Stimulated activated CD4-positive, alpha-beta T cell treated with anti-CD3 and anti-CD28 coated beads, Interleukin-15, amount 100 ng/mL, for 1 hour (primary cell): ENCODE results near the gene PPIF.

Source experiments
- DNase-seq, 2 donors: peaks; one replicate each; pipeline ENCODE4 v3.0.0-alpha.2; 2020; ENCODE audit warnings: low read depth in 1 of 2, low spot score in 1 of 2

Gene PPIF

DNA sequence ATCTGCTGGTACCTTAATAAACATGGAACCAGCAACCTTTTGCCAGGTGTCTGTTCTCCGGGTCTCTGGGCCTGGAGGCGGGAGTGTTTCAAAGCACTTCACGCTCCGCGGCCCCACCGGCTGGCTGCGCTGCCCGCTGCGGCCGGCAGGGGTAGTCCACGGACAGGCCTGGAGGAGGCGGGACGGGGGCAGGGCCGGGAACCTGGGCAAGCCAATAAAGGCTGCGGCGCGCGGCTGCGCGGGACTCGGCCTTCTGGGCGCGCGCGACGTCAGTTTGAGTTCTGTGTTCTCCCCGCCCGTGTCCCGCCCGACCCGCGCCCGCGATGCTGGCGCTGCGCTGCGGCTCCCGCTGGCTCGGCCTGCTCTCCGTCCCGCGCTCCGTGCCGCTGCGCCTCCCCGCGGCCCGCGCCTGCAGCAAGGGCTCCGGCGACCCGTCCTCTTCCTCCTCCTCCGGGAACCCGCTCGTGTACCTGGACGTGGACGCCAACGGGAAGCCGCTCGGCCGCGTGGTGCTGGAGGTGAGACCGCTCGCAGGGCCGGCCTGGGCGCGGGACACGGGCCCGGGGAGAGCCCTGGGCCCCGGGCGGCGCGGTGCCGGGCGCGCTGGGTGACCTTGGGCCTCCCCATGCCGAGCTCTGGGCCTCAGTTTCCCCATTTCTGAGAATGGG is at the start of gene PPIF:
Gene PPIF (plus strand): TSS at position 244 of the 668 bp plus-strand sequence. CDS start 80 bp downstream, at position 324.
- peak; percentile 81 to 94 for DNase-seq

DNA sequence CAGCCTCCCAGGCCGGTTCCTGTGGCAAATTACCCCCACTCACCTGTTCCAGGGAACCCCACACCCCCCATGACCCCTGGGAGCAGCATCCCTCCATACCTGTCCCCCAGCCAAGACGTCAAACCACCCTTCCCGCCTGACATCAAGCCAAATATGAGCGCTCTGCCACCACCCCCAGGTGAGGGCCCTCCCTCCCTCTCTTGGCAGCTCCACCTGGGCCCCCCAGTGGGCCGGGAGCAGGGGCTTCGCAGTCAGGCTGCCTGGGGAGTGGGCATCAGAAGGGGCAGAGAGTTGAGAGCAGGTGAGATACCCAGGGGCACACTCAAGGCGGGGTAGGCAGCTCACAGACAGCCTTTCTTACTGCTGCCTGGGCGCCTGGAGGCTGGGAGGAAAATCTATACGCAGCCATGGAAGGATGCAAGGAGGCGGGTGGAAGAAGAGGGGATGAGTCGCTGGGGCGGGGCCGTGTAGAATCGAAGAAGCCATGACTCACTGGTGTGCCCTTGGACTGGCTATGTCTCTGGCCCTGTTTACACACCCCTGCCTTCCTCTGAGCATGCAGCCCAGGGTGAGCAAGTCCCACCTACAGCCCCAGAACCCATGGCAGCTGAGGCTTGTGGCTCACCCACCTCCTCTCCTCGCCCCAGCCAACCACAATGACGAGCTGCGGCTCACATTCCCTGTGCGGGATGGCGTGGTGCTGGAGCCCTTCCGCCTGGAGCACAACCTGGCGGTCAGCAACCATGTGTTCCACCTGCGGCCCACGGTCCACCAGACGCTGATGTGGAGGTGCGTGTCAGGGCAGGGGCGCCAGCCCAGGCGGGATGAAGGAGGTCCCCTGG is 48.6 kb upstream of the PPIF start:
- DNase-seq: no peak

DNA sequence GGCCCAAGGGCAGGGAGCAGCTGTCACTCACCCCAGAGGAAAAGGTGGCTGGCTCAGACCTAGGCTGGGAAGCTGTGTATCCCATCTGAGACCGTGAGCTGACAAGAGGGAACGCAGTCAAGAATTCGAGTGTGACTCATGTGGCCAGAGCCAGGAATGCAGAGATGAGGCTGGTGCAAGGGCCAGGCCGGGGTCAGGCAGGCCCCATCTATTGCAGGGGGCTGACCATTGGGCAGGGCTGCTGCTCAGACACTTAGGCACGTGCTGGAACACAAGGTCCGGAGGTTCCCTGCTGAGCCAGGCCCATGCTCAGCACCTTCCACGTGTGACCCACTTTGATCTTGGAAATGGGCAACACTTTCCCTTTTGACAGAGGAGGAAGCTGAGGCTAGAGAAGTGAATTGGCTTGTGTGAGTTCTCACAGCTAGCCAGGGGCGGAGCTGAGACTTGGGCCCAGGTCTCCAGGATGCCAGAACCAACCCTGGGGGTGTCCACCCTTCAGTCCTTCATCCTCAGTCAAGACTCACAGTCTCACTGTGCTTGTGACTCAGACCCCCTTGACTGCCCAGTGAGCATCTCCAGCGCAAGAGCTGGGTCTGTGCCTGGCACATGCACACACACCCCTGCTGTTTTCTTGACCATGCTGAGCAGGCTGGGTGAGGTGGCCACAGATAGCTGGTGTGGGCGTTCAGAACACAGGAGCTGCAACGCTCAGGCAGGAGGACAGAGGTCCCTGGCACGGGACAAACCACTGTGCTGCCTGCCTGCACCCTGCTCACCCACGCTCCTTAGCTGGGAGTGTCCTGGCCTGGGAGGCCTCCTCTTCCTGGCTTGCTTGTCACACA is 47.6 kb upstream of the PPIF start:
- no peak for DNase-seq

DNA sequence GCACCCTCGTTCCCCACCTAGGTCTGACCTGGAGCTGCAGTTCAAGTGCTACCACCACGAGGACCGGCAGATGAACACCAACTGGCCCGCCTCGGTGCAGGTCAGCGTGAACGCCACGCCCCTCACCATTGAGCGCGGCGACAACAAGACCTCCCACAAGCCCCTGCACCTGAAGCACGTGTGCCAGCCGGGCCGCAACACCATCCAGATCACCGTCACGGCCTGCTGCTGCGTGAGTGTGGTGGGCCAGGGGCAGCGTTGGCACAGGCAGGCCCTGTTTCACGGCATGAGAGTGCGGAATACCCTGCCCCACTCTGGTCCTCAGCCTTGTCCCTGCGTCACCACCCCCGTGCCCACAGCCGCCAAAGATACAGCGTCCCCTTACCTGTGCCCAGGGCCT is 46.6 kb upstream of the PPIF start:
- DNase-seq: no peak

DNA sequence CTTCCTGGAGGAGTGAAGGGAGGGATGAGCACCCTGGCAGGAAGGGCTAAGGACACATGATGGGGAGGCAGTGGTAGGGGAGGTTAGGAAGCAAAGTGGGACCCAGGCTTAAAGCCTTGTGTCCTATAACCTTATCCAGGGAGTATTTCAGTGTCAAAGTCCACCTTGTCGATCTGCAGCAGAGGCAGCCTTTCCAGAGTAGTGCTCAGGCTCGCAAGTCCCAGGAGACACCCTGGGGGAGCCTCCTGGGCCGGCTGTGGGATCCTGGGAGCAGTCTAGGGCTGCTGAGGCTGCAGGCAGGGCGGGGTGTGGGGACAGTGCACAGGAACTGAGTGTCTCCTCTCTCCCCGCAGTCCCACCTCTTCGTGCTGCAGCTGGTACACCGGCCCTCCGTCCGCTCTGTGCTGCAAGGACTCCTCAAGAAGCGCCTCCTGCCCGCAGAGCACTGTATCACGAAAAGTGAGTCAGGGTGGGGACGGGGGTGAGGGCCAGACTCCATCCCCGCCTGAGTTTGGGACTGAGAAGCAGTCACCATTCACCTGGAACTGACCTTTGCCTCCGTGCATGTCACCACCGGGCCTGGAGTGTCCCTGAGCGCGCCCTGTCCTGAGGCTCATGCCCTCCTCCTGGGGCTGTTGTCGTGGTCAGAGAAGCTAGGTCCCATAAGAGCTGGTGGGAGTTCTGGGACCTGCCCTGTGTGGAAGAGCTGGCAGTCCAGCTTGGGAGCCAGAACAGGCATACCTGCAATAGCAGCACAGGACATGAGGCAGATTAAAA is 45.3 kb upstream of the PPIF start:
- DNase-seq: no peak

DNA sequence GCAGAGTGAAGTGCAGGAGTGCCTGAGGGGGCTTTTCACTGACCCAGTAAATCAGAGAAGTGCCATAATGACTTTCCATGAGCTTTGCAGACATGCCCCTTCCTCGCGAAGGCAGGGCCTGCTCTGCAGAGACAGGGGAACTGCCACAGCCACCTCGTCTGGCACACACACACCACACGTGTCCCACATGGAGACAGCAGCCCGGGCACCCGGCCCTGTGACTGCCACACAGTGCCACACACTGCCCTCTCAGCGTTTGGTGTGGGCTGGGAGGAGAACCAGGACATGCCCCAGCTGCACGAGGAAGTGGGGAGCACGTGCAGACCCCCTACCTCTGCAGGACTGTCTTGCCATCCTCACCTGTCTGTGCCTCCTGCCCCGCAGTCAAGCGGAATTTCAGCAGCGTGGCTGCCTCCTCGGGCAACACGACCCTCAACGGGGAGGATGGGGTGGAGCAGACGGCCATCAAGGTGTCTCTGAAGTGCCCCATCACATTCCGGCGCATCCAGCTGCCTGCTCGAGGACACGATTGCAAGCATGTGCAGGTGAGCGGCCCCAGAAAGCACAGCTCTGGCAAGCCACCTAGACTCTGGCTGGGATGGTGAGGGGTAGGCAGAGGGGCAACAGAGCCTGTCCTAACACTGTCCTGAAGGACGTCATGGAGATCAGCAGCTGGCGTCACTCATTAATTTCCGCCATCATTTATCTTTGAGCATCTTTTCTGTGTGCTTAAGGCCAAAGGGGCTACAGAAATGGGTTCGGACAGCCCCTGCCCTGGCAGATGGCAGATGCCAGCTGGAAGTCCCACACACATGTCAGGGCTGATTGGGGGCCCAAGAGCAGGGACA is 43.4 kb upstream of the PPIF start:
- no peak for DNase-seq

DNA sequence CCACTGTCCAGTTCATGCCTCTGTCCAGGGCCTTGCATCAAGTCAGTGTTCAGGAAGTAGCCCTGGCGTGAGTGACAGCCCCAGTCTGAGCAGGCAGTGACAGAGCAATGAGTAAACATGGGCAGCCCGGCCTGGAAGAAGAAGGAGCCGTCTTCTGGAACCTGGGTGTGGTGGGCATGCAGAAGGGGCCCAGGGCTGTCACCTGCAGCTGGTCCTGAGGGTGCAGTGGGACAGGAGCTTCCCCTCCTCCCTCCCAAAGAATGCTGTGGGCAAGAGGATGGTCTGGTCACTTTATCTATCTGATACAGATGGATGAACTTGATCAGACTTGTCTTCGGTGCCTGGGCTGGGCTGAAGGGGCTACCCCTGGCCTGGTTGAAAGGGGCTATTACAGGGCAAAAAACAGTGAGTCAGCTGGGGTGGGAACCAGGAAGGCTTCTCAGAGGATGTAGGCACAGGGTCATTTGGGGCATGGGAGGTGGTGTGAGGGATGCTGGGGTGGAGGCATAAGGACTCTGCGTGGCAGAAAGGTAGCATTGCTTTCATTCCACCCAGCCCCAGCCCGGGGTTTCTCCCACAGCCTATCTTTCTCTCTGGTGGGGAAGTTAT is 42.7 kb upstream of the PPIF start:
- no peak for DNase-seq

DNA sequence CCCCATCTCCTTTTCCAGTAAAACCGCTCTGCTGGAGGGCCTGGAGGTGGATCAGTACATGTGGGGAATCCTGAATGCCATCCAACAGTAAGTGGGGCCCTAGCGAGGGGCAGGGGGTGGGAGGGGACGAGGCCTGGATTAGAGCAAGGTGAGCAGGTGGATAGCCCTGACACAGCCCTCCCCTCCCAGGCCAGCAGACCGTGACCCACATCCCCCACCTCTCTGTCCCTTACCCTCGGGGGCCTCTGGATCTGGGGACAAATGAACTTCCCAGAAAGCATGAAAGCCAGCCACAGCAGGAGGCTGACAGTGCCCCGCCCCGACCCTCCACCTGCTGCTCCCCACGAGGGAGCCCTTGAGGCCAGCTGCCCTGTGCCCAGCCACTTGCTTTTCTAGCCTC is 41.8 kb upstream of the PPIF start:
- DNase-seq: no peak

DNA sequence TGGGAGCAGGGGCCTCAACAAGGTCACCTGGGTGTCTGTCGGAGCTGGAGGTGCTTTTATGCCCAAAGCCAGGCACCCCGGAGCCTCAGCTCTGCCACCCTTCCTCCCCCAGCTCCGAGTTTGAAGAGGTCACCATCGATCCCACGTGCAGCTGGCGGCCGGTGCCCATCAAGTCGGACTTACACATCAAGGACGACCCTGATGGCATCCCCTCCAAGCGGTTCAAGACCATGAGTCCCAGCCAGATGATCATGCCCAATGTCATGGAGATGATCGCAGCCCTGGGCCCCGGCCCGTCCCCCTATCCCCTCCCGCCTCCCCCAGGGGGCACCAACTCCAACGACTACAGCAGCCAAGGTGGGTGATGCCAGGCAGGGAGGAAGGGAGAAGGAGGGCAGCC is 41.3 kb upstream of the PPIF start:
- no peak for DNase-seq

DNA sequence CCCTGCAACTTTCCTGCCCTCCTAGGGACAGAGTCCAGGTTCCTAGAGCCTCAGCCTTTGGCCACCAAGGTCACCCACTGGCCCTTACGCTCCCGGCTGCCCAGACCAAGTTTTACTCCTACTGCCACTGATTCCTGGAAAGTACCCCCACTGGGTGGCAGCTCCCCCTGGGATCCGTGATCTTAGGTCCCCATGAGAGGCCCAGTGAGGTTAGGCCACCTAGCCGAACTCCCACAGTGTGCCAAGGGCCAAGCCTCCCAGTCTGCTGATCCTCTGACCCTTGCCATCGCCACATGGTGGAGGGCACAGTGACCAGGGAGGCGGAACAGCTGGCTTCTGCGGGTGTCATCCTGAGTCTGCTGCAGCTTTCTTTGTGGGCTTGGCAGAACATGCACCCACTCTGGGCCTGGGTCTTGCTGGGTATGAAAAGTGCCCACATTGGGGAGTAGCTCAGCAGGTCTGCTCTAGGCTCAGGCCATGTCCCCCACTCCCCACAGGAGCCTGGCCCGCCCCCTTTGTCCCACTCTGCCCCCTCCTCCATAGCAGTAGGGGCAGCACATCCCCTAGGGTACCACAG is 40.5 kb upstream of the PPIF start:
- no peak for DNase-seq

DNA sequence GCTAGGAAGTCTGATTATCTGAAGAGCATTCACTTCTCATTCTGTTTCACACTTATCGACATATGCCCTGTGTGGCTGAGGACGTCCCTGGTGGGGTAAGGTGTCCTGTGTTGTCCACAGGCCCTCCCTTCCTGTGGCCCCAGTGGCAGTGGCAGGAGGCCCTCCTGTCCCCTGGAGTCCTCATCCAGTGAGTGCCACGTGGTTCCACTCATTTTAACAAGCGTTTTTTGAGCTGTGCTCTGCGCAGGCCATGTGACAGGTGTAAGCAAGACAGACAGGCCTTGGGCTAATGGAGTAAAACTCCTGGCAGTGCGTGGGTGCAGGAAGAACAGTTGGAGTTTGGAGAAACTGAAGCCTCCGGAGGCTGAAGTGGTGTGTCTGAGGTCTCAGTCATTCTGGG is 39.3 kb upstream of the PPIF start:
- DNase-seq: no peak

DNA sequence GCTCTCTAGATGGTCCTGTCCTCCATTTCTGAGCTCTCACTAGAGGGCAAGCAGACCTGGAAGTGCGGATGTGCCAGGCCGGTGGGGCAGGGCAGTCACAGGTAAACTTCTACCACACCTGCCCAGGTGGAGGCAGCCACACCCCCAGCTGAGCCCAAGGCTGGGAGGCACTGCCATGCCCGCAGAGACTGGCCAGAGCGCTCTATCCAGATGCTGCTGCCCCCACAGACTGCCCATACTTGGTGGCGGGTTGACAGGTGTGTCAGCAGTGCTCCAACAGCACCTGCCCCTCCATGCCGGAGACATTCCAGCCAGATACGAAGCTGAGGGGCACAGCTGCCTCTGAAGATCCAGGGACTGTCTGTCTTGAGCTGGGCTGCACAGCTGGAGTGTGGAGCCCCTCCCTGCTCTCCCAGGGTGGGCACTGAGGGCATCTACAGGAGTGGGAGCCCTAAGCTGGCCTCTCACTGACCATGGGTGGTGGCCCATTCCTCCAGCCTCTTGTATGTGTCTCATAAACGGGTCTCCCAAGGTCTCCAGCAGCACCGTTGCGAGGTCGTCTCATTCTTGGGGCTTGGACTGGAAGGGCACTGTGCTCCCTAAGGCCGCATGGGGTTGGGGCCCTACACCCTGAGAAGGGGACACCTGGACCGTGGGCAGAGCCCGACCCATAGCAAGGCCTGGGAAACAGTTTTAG is 38.2 kb upstream of the PPIF start:
- no peak for DNase-seq

DNA sequence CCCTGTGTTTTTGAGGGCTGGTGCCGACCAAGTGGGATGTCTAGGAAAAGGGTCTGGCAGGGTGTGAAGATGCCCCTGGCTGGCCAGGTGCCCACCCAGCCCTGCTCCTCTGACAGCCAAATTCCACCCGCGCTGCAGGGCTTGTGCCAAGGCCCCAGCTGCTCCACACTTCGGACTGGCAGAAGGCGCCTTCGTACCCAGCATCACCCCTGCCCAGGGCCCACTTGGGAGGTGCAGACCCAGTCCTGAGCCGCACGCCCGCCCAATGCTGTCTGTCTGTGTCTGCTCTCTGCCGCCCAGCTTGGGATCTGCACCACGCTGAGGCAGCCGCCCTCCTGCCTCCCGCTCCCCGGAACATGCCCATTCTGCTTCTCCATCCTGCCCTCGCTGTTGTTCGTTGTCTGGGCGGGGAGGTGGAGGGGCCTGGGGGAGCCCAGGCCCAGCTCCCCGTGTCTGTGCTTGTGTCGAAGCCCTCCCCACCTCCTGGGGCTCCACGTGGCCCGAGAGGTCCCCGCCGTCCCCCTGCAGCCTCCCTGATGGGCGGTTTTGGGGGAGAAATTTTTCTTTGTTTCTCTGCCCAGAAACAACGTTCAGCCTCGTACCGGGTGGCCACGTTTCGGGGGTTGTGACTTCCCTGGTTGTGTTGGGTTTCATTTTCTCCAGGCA is 36.9 kb upstream of the PPIF start:
- no peak for DNase-seq

DNA sequence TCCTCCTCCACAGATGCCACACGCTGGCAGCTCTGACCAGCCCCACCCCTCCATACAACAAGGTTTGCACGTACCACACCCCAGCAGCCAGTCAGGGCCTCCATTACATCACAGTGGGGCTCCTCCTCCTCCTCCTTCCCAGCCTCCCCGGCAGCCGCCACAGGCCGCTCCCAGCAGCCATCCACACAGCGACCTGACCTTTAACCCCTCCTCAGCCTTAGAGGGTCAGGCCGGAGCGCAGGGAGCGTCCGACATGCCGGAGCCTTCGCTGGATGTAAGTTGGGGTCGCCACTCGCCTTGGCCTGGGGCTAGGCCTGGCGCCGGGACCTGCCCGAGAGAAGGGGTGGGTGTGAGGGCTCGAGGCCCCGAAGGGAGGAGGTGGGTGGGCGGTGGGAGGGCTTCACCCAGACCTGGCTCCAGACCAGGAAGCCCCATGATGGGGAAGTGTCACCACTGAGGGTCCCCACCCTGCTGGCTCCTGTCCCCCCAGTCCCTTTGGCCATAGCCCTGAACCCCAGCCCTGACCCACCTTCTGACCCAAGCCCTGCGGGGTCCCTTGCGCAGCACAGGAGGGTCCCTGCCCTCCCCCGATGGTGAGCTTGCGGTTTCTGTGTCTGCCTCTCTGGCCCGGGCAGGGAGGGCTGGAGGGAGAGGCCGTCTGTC is 36.2 kb upstream of the PPIF start:
- DNase-seq: no peak

DNA sequence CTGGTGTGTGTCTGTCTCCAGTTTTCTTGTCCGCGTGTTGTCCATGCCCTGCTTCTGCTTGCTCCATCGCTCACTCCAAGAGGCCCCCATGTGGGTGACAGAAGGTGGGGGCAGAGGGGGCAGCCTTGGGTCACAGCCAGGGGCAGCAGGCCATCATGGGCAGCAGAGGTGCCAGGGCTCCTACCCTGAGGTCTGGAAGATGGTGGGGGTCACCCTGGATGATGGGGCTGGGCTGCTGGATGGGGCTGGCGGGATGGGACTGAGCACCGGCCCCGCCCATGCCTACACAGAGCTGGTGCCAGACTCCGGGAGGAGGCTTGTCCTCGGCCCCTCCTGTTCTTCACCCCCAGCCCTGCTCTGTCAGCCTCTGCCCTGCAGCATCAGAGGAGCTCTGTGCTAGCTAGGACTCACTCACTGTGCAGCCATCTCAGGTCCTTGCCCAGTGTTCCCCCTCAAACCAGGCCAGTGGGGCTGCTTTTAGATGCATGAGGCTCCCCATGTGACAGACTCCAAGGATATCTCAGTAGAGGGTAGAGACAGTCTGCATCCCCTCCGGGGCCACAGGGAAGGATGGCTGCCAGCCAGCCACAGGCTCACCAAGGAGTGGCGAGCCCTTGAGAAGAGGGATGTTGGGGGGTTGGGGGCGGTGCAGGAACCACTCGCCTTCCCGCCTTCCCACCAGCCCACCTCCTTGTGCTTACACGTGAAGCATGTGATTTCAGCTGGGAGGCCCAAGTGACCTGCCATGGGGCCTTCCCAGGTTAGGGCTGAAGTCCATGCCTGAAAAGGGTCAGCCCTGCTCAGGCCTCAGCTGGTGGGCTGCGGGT is 35.5 kb upstream of the PPIF start:
- DNase-seq: no peak

DNA sequence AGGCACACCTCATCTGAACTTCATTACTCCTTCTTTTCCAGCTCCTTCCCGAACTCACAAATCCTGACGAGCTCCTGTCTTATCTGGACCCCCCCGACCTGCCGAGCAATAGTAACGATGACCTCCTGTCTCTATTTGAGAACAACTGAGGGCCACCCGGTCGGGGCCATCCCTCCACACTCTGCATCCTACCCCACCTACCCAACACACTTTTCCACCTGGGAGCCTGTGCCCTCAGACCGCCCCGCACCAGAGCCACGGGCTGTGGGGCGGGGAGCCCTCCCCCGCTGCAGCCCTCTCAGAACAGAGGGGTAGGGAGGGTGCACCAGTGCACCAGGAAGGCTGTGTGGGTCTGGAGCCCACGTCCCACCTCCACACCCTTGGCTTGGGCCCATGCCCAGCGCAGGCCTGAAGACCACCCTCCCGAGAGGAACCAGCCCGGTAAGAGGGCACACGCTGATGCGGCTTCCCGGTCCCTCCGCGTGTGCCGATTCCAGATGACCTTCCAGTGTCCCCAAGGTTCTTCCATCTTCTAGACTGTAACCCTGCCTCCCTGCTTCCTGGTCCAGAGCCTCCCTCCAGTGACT is 34.6 kb upstream of the PPIF start:
- no peak for DNase-seq
